SK-N-SH (cell line): ENCODE data around the gene ATP8B1.

Experiments
- CTCF ChIP-seq: fragments of 200-600 bp; sonication (generic); IDR thresholded peaks from 2 replicates; pipeline ENCODE4 v1.6.1; 2017; ENCODE audit warnings: antibody characterized with exemption, mild to moderate bottlenecking, moderate library complexity
- EP300 ChIP-seq, 2 experiments: IDR thresholded peaks; 2 replicates each; pipeline versions ENCODE4 v1.4.0 to v1.6.1; 2012; ENCODE audit warnings: borderline replicate concordance in 1 of 2, low read depth in 1 of 2, low read length in 1 of 2
- EZH2phosphoT487 ChIP-seq: fragments of 200-600 bp; sonication (generic); IDR thresholded peaks from 2 replicates; pipeline ENCODE4 v1.6.1; 2017; ENCODE audit warnings: low read depth, mixed run types, mild to moderate bottlenecking, antibody characterized with exemption, moderate library complexity, borderline replicate concordance
- JUND ChIP-seq: IDR thresholded peaks from 2 replicates; pipeline ENCODE4 v1.4.0; 2012
- POLR2AphosphoS5 ChIP-seq: IDR thresholded peaks from 2 replicates; pipeline ENCODE4 v1.6.1; 2012; ENCODE audit warnings: low read depth, low read length
- RAD21 ChIP-seq: IDR thresholded peaks from 2 replicates; pipeline ENCODE4 v1.6.1; 2012; ENCODE audit warnings: mild to moderate bottlenecking, low read length
- TAF1 ChIP-seq: IDR thresholded peaks from 2 replicates; pipeline ENCODE4 v1.6.1; 2012; ENCODE audit warnings: low read depth, mild to moderate bottlenecking, low read length, moderate library complexity, borderline replicate concordance

- TF ChIP-seq EP300 (IDR thresholded peaks at IDR 0.05; ENCODE audit: borderline replicate concordance in 1 of 2, low read depth in 1 of 2, low read length in 1 of 2), result no peak
- no peak for TF ChIP-seq JUND
- no peak for TF ChIP-seq POLR2AphosphoS5
- no peak for TF ChIP-seq TAF1
- TF ChIP-seq CTCF, result no peak
- no peak for TF ChIP-seq RAD21
- TF ChIP-seq EZH2phosphoT487, result no peak
Observed at GRCh38 chr18:57792631-57793301, 10.3 kb downstream of the ATP8B1 start.
